Lung (tissue), 12 donors: ENCODE results near the gene TRMT10A. TPM values are rescaled to one million over a fixed set of nuclear protein-coding genes. Genes with fewer than 3 reads are reported as not detected.

Source experiments
- ATAC-seq: fragments of 200-7000 bp; cut with Tn5 transposase; one replicate; pipeline ENCODE4 v1.9.1; 2020; ENCODE audit warnings: moderate number of reproducible peaks; ENCODE audit not compliant: insufficient read depth, low FRiP score
- DNase-seq, 3 donors: peaks; one replicate each; pipeline ENCODE4 v3.0.0-alpha.2; 2013 to 2017
- H3K27ac ChIP-seq, 2 donors: one replicate each; pipeline ENCODE4 v1.5.1; 2013; ENCODE audit warnings: mild to moderate bottlenecking in 2 of 2, moderate library complexity in 2 of 2, control low read depth in 1 of 2, inconsistent platforms in 1 of 2, low read depth in 1 of 2, low read length in 1 of 2
- H3K27me3 ChIP-seq, 3 donors: one replicate each; pipeline ENCODE4 v1.5.1; 2013; ENCODE audit warnings: low read length in 2 of 3; ENCODE audit not compliant: control insufficient read depth in 3 of 3, insufficient read depth in 3 of 3
- H3K36me3 ChIP-seq, 4 donors: one replicate each; pipeline ENCODE4 v1.5.1; 2013; ENCODE audit warnings: low read length in 4 of 4, mild to moderate bottlenecking in 1 of 4, moderate library complexity in 1 of 4; ENCODE audit not compliant: control insufficient read depth in 4 of 4, insufficient read depth in 4 of 4
- H3K4me1 ChIP-seq, 5 donors: one replicate each; pipeline ENCODE4 v1.5.1; 2013; ENCODE audit warnings: low read length in 5 of 5, mild to moderate bottlenecking in 2 of 5, moderate library complexity in 1 of 5; ENCODE audit not compliant: control insufficient read depth in 5 of 5, insufficient read depth in 5 of 5
- H3K4me3 ChIP-seq: one replicate; pipeline ENCODE4 v1.5.1; 2013; ENCODE audit warnings: mild to moderate bottlenecking, control low read depth, moderate library complexity
- H3K9ac ChIP-seq, 2 donors: one replicate each; pipeline ENCODE4 v1.5.1; 2013; ENCODE audit warnings: low read length in 2 of 2, control low read depth in 1 of 2; ENCODE audit not compliant: insufficient read depth in 1 of 2
- H3K9me3 ChIP-seq, 4 donors: one replicate each; pipeline ENCODE4 v1.5.1; 2013; ENCODE audit warnings: low read length in 3 of 4, mild to moderate bottlenecking in 1 of 4, moderate library complexity in 1 of 4; ENCODE audit not compliant: control insufficient read depth in 4 of 4, insufficient read depth in 3 of 4
- WGBS, 2 donors: extraction: QIAGEN DNeasy Blood & Tissue Kit; methylation state at CpG; one replicate each; pipeline ENCODE4 v1.1.7; 2013; 5-methylcytosine and 5-hydroxymethylcytosine counted together
- polyA plus RNA-seq, 2 donors: library from polyadenylated mRNA; stranded (reverse); fragments of 200-250 nt; gene quantifications; one replicate each; pipeline ENCODE4 v1.2.1, GENCODE V29; 2013
- total RNA-seq, 2 donors: library from RNA; depleted of rRNA in 1 of 2; stranded (reverse); fragments of >200 nt in 1 of 2; gene quantifications; one replicate each; pipeline ENCODE4 v1.2.1, GENCODE V29; 2014 to 2021
- TF ChIP-seq, protein P1 (sequence below): IDR thresholded peaks from 2 replicates; pipeline ENCODE4 v1.5.1; 2012; ENCODE audit warnings: mild to moderate bottlenecking; ENCODE audit errors: control extremely low read depth, extremely low read depth
- donor health status: control.
- donor health status: control.
- donor health status: Bipolar disorder and iron deficiency.
- donor health status: healthy.
- donor health status: DM: yes; HTN: yes; CAD: no.

TRMT10A gene
- total and polyA plus RNA-seq, 4 donors = 3.0 to 12.2 (median 4.7) TPM

DNA sequence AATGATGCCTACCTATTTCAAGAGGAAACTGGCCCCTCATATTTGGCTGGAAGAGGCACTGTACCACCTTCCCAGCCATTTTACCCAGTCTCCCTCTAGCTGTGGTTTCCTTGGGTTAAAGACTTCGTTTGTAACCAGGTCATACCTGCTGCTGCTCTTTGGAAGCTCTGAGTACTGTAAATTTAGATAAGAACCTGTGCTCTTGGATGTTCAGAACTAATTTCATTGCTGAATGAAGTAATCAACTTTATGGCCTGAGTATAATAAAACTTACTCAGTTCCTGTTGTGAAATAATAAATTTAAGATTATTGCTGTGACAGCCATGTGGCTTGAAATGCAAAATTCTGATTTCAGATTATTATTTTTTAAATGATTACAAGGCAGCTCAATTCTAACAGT lies 23.0 kb upstream of the TRMT10A start:
- Histone ChIP-seq H3K27me3 (no peaks in the 10 kb centered on the region), H3K4me3 (no peak overlapping the region), H3K9me3 (no peaks in the 10 kb centered on the region), H3K9ac (no peak overlapping the region), H3K27ac (no peak overlapping the region), H3K4me1 (no peaks in the 10 kb centered on the region), H3K36me3 (no peaks in the 10 kb centered on the region)
- DNase-seq (no peak), ATAC-seq (no peak)
- TF ChIP-seq, protein P1, sequence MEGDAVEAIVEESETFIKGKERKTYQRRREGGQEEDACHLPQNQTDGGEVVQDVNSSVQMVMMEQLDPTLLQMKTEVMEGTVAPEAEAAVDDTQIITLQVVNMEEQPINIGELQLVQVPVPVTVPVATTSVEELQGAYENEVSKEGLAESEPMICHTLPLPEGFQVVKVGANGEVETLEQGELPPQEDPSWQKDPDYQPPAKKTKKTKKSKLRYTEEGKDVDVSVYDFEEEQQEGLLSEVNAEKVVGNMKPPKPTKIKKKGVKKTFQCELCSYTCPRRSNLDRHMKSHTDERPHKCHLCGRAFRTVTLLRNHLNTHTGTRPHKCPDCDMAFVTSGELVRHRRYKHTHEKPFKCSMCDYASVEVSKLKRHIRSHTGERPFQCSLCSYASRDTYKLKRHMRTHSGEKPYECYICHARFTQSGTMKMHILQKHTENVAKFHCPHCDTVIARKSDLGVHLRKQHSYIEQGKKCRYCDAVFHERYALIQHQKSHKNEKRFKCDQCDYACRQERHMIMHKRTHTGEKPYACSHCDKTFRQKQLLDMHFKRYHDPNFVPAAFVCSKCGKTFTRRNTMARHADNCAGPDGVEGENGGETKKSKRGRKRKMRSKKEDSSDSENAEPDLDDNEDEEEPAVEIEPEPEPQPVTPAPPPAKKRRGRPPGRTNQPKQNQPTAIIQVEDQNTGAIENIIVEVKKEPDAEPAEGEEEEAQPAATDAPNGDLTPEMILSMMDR = no peak
- WGBS, 2 donors = 33 to 59% methylated on average over 1 of the region's 1 CpG

DNA sequence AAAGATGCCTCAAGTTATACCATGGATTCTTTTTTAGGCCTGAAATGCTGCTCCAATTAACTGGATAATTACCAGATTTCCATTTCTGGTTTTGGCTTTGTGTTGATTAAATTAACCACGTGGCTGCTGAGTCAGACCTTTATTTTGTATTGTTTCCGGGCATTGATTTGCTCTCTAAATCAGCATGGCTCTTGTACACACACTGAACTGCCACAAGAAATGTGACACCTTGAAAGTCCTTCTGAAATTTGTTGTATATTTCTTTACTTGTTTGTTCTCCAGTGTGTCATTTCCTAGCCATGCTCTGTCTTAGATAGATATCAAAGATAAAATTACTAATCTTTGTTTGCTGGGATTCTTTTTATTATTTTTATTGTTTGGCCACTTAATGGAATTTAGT lies 22.5 kb upstream of the TRMT10A start:
- WGBS, 2 donors = 61 to 69% methylated on average over 2 of the region's 2 CpGs
- ATAC-seq = no peak
- TF ChIP-seq, protein P1 = no peak

DNA sequence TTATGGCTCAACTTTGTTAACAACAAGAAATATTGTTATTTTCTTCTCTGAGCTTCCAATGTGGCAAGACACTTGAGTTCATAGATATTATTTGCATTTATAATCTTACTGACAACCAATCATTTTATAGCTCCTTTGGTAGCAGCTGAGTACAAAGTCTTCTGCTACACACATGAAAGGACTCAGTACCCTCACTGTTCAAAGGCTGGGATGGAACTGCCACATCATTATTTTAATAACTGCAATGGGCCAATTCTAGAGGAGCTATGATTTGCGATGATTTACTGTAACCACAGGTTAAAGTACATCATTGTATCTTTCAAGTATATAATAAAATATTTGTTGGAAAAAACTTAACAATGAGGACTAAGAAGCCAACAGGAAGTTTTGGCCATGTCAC lies 21.7 kb upstream of the TRMT10A start:
- H3K27ac ChIP-seq = no peak overlapping the region
- no peak overlapping the region for H3K4me3 ChIP-seq
- H3K9me3 ChIP-seq = no peaks in the 10 kb centered on the region
- no peaks in the 10 kb centered on the region for H3K27me3 ChIP-seq
- ATAC-seq = no peak
- no peaks in the 10 kb centered on the region for H3K36me3 ChIP-seq
- no peak overlapping the region for H3K9ac ChIP-seq
- no peaks in the 10 kb centered on the region for H3K4me1 ChIP-seq
- 94 to 97% methylated on average over 1 of the region's 1 CpG for WGBS, 2 donors
- DNase-seq = no peak
- TF ChIP-seq, protein P1 = no peak

More for the DNA sequence above, 22.5 kb upstream of the TRMT10A start:
- no peaks in the 10 kb centered on the region for H3K9me3 ChIP-seq
- H3K4me1 ChIP-seq = no peaks in the 10 kb centered on the region
- no peak overlapping the region for H3K27ac ChIP-seq
- no peak overlapping the region for H3K4me3 ChIP-seq
- DNase-seq = no peak
- no peaks in the 10 kb centered on the region for H3K36me3 ChIP-seq
- H3K9ac ChIP-seq = no peak overlapping the region
- no peaks in the 10 kb centered on the region for H3K27me3 ChIP-seq

DNA sequence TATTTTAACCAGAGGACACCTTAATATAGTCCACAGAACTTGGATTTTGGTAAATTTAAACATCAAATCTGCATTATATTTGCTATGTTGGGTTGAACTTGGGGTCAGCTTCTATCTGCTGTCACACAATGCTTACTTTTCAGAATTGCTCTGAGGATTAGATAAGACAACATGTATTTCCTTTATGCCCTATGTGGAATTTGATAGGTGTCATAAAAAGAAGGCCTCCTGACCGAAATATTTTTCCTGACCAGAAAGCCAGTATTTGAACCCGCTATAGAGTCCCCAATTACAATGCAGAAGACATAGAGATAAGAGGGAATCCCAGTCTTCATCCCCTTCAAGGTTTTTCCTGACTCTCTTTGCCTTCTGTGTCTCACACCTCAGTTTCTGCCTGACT lies 14.9 kb upstream of the TRMT10A start:
- TF ChIP-seq, protein P1 = no peak
- ATAC-seq = no peak
- 76 to 89% methylated on average over 2 of the region's 2 CpGs for WGBS, 2 donors

More for the DNA sequence above, 14.9 kb upstream of the TRMT10A start:
- Histone ChIP-seq H3K36me3 (no peaks in the 10 kb centered on the region), H3K9ac (no peak overlapping the region), H3K9me3 (no peaks in the 10 kb centered on the region), H3K4me1 (no peaks in the 10 kb centered on the region), H3K27ac (no peak overlapping the region), H3K4me3 (no peak overlapping the region), H3K27me3 (no peaks in the 10 kb centered on the region)
- DNase-seq = no peak
